ENCODE data around the gene DGLUCY. TPM values are rescaled to one million over a fixed set of nuclear protein-coding genes. Genes with fewer than 3 reads are reported as not detected.

DGLUCY gene
- total and polyA plus RNA-seq, 2 of the 13 experiments (the other 11 are each of a cell fraction or from before 2014, with no cell fraction given), result 14.8 to 36.3 TPM

- peak; percentile 54; the same call in 1 of the 2 replicates for TF ChIP-seq ZNF567 (CRISPR knock-in tag; IDR thresholded peaks at IDR 0.05; ENCODE audit: borderline replicate concordance)
- TF ChIP-seq CREBL2 (CRISPR knock-in tag; IDR thresholded peaks at IDR 0.05; ENCODE audit: borderline replicate concordance), result peak; percentile 73; the same call in 1 of the 2 replicates
- 0 out of 2 replicates have a peak, but pooled peaks have one; percentile 83 for TF ChIP-seq ZNF383 (CRISPR knock-in tag; IDR thresholded peaks at IDR 0.05; ENCODE audit: borderline replicate concordance)
- TF ChIP-seq ZMAT5 (CRISPR knock-in tag; IDR thresholded peaks at IDR 0.05; ENCODE audit: borderline replicate concordance, low read depth), result no peak
- 0 out of 2 replicates have a peak, but pooled peaks have one; percentile 23 for TF ChIP-seq RXRA (CRISPR knock-in tag; IDR thresholded peaks at IDR 0.05)
- TF ChIP-seq NCOA2 (CRISPR knock-in tag; IDR thresholded peaks at IDR 0.05), result 0 out of 2 replicates have a peak, but pooled peaks have one; percentile 23
- peak; percentile 43; the same call in 1 of the 2 replicates for TF ChIP-seq TFDP2 (CRISPR knock-in tag; IDR thresholded peaks at IDR 0.05)
- TF ChIP-seq KDM6A (CRISPR knock-in tag; IDR thresholded peaks at IDR 0.05; ENCODE audit: low read depth), result no peak
- TF ChIP-seq TAF1 (CRISPR knock-in tag; IDR thresholded peaks at IDR 0.05), result peak; percentile 68
- no peak for TF ChIP-seq ZBTB39 (CRISPR knock-in tag; IDR thresholded peaks at IDR 0.05)
- no peak for TF ChIP-seq GRHL1 (CRISPR knock-in tag; conservative IDR thresholded peaks at IDR 0.05)
- TF ChIP-seq ZFYVE20 (CRISPR knock-in tag; IDR thresholded peaks at IDR 0.05; ENCODE audit: borderline replicate concordance, low read depth), result no peak
- no peak for TF ChIP-seq SP1 (IDR thresholded peaks at IDR 0.05)
- 0 out of 2 replicates have a peak, but pooled peaks have one; percentile 12 for TF ChIP-seq SP1 (CRISPR knock-in tag; IDR thresholded peaks at IDR 0.05)
- no peak for TF ChIP-seq EEA1 (CRISPR knock-in tag; IDR thresholded peaks at IDR 0.05; ENCODE audit: borderline replicate concordance)
- TF ChIP-seq ZNF768 (CRISPR knock-in tag; IDR thresholded peaks at IDR 0.05), result peak; percentile 35; the same call in 1 of the 2 replicates
- TF ChIP-seq ZFAT (CRISPR knock-in tag; conservative IDR thresholded peaks at IDR 0.05), result no peak
- TF ChIP-seq ZBTB3 (CRISPR knock-in tag; IDR thresholded peaks at IDR 0.05; ENCODE audit: borderline replicate concordance, low read depth), result 0 out of 2 replicates have a peak, but pooled peaks have one; percentile 13
- TF ChIP-seq TSC22D2 (CRISPR knock-in tag; IDR thresholded peaks at IDR 0.05; ENCODE audit: borderline replicate concordance), result no peak
- no peak for TF ChIP-seq HOXA3 (CRISPR knock-in tag; IDR thresholded peaks at IDR 0.05)
- TF ChIP-seq MYNN (CRISPR knock-in tag; IDR thresholded peaks at IDR 0.05; ENCODE audit: low read depth), result 0 out of 2 replicates have a peak, but pooled peaks have one; percentile 69
- no peak for TF ChIP-seq ZNF766 (CRISPR knock-in tag; IDR thresholded peaks at IDR 0.05; ENCODE audit: borderline replicate concordance)
- no peak for TF ChIP-seq PCBP2 (optimal IDR thresholded peaks at IDR 0.05; ENCODE audit: low read depth, low read length, poor library complexity, severe bottlenecking)
Observed at GRCh38 chr14:91114079-91115065, 499 bp downstream of the DGLUCY start (continued).

All from HepG2 (cell line).